ENCODE data around the gene RAD18. TPM values are rescaled to one million over a fixed set of nuclear protein-coding genes. Genes with fewer than 3 reads are reported as not detected.

The RAD18 gene
- total RNA-seq, 3 donors from 2014 or later = 10.2 to 16.1 (median 12.5) TPM

- no peak for TF ChIP-seq CTCF (IDR thresholded peaks at IDR 0.05)
- Histone ChIP-seq H3K4me1 (ENCODE audit: low read depth) (no peaks in the 10 kb centered on the region), H3K36me3 (ENCODE audit: low read depth) (no peaks in the 10 kb centered on the region), H3K9me3 (no peaks in the 10 kb centered on the region), H3K4me3 (no peak overlapping the region)
- ATAC-seq (no peak), DNase-seq (no peak)
- intact Hi-C loops (cut with DNase I, micrococcal nuclease) = no loop called here
Measured at GRCh38 chr3:8839607-8840325, 123.5 kb downstream of the RAD18 start.

- Histone ChIP-seq H3K4me1 (ENCODE audit: low read depth) (no peaks in the 10 kb centered on the region), H3K36me3 (ENCODE audit: low read depth) (no peaks in the 10 kb centered on the region), H3K4me3 (no peak overlapping the region), H3K9me3 (no peaks in the 10 kb centered on the region)
- no peak for TF ChIP-seq CTCF (IDR thresholded peaks at IDR 0.05)
- intact Hi-C loops (cut with DNase I, micrococcal nuclease) = no loop called here
- DNase-seq (no peak), ATAC-seq (no peak)
Measured at GRCh38 chr3:8838765-8839423, 124.4 kb downstream of the RAD18 start.

GRCh38 chr3:8838234-8838633 lies 125.0 kb downstream of the RAD18 start:
- Histone ChIP-seq H3K36me3 (ENCODE audit: low read depth) (no peaks in the 10 kb centered on the region), H3K4me3 (no peak overlapping the region), H3K9me3 (no peaks in the 10 kb centered on the region), H3K4me1 (ENCODE audit: low read depth) (no peaks in the 10 kb centered on the region)
- no peak for TF ChIP-seq CTCF (IDR thresholded peaks at IDR 0.05)
- no peak for ATAC-seq
- no peak for DNase-seq
- intact Hi-C loops (cut with DNase I, micrococcal nuclease) = no loop called here

- DNase-seq (no peak), ATAC-seq (no peak)
- intact Hi-C loops (cut with DNase I, micrococcal nuclease) = no loop called here
- TF ChIP-seq CTCF (IDR thresholded peaks at IDR 0.05) = no peak
- Histone ChIP-seq H3K4me1 (ENCODE audit: low read depth) (no peaks in the 10 kb centered on the region), H3K9me3 (no peaks in the 10 kb centered on the region), H3K36me3 (ENCODE audit: low read depth) (no peaks in the 10 kb centered on the region), H3K4me3 (no peak overlapping the region)
Measured at GRCh38 chr3:8837162-8837561, 126.1 kb downstream of the RAD18 start.

GRCh38 chr3:8836096-8836495 lies 127.2 kb downstream of the RAD18 start:
- Histone ChIP-seq H3K4me1 (ENCODE audit: low read depth) (no peaks in the 10 kb centered on the region), H3K9me3 (no peaks in the 10 kb centered on the region), H3K4me3 (no peak overlapping the region), H3K36me3 (ENCODE audit: low read depth) (no peaks in the 10 kb centered on the region)
- no peak for ATAC-seq
- no peak for DNase-seq
- TF ChIP-seq CTCF (IDR thresholded peaks at IDR 0.05) = no peak
- intact Hi-C loops (cut with DNase I, micrococcal nuclease) = no loop called here

All from mucosa of descending colon (tissue), 3 donors.